HG03521 (cell line): ENCODE results near the gene CST7.

Source experiments
- ATAC-seq: cut with Tn5 transposase; IDR thresholded peaks from one replicate; pipeline ENCODE4 v1.9.1; 2021; ENCODE audit warnings: mild to moderate bottlenecking, moderate library complexity; ENCODE audit not compliant: unreplicated experiment

The CST7 gene

DNA sequence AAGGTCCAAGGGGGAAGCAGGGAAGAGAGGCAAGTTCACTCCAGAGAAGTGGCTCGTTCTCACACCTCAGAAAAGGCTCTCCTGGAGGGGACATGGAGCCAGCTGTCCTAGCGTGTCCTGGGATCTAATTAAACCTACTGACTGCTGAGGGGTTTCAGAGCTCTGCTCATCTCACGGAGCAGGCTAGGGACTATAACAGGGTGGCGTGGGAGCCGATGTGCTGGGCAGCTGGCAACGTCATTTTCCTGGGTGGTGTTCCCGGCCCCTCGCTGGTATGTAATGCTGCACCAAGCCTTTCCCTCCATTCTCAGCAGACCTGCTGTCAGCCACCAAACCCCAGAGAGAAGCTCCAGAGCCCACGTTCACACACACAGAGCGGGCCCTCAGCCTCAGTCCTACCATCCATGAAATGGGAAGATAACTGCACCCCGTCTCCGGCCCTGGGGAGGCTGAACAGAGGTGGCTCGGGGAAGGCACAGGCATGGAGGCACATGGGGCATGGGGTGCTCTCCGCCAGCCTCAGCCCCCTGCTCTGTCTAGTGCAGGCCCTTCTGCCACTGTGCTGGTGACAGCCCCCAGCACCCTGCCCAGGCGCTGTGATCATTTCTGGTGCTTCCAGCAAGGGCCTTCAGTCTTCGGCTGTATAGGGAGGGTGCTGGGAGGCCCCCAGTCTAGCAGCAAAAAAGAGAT is 1.9 kb downstream of the CST7 start:
- ATAC-seq: no peak

DNA sequence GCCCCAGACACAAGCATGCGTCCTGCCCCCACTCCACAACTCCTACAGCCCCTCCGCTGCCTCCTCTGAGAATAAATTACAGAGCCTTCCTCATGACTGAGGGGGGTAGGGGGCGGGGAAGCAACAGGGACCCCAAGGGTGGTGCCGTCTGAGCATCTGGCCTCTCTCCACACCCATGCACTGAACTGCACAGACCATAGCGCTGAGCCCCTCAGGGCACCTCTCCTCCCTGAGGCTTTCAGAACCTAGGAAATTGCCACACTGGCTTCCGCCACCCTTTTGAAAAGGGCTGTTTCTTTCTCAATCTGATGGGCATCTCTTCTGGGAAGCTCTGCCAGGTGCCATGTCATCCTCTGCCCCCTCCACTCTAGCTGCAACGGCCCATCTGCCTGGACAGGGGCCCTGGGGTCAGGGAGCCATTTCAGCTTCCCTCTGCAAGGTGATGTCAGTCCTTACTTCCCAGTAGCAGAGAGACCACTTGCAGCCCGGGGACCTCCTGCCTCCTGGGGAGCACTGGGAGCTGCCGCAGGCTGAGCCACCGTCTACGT is 2.5 kb downstream of the CST7 start:
- ATAC-seq: no peak

DNA sequence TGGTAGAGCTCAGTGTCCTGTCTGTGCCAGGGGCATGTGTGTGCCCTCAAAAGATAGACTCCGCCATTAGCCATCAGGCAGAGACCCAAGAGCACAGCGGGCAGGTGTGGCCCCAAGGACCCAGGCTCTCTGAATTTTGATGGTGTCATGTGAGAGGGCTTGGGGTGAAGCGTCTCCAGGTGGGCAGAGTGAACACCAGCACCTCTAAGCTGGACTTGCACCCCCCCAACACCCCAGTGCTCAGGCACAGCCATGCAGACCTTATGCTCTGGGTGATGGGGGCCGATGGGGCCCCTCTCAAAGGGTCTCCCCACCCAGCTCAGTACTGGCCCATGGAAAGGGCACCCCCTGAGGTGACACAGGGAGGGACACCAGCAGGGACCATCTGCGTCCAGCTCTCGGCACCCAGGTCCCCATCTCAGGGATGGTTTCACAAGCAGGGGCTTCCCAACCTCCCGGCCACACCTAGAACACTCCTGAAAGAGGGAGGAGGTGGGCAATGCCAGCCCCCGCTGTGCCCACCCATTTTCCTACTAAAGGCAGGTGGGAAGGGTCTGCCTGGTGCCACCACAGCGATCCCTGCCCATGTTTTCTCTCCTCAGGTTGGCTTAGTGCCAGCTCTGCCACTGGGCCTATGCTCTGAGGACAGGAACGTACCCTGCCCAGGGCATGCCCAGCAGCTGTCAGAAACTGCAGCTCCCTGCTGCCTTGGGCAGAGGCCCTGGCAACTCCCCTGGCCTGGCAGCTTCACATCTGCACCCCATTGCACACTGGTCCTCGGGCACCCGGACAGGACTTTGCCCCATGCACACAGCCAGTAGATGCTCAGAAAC is 3.5 kb downstream of the CST7 start:
- no peak for ATAC-seq

DNA sequence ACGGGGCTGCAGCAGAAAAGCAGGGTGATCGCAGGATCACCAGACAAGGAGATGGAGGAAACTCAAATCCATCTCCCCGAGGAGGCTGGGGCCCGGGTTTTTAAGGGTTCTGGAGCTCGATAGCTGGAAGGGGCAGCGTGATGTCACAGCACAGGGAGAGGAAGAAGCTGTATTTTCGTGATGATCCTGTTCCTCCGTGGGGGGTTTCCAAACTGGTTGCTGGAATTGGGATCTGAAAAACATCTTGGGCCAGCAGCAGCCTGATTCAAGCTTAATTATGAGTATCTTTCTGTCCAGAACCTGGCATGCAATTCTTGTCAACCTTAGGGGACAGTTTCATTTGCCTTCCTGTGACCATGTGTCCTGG is 4.1 kb downstream of the CST7 start:
- no peak for ATAC-seq

DNA sequence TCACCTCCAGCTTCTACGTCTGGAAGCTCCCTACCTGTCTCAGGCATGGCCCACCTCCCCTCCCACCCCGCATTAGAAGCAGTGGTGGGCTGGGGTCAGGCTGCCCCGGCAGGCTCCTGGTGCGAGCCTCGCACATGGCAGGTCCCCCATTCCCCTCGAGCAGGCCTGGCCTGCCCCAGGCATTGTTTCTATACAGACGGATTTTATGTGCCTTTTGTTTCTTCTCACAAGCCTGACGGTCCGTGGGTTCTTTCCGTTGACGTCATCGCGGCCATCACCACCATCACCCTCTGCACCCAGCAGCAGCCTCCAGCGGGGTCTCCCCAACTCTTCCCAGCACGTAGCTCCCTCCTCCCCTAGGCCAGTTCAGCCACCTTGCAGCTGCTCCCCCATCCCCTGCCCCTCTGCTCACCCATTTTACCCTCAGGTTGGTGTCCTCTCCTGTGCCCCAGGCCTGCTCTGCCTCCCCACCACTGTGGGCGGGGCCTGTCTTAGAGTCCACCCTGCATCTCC is 4.6 kb downstream of the CST7 start:
- ATAC-seq: no peak

DNA sequence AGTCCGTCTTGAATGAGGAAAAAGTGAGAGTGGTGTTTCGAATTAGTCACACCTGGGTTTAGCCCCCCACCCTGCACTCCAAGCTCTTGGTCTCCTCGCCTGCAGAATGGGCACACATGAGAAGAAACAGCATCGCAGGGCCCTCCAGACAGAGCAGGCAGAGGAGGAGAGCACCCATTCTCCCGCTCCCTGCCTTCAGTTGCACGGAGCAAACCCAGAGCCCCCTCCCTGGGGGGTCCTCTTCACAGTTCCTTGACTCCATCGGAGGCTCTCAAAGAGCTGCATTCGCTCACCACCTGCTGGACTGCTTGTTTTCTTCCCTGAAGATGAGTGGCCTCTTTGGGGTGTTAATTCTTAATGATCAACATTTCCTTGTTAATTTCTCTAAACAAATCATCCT is 5.1 kb downstream of the CST7 start:
- no peak for ATAC-seq

DNA sequence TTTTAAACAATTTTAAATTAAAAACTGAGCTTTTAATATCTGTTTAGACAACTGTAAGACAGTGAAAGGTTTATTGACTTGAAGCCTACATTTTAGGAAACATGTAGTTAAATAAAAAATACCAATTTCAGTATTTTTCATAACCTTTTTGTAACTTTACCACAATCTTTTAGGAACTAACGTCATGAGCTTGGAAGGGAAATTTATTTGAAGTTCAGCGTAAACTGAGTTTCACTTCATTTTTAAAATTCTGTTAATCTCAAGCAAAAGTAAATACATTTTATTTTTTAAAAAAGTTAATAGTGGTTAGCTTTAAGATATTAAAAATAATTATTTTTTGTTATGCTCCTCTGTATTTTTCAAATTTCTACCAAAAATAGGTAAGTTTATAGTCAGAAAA is 5.5 kb downstream of the CST7 start:
- ATAC-seq: no peak

DNA sequence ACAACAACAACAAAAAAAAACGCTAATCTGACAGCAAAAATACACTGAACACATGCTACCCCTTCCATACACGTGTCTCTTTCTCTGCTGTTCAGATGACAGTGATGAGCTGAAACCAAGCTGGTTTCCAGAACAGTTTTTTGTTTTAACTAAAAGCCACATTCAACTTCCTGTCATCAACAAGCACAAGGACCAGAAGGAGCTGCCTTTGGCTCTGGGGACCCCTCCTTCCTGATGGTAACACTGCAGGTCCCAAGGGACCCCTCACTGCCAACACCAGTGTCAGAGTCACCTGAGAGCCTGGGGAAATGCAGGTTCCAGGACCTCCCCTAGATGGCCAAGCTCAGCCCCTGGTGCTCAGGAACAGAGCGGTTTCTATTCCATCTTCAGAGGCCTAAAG is 6.0 kb downstream of the CST7 start:
- ATAC-seq: peak; percentile 75

DNA sequence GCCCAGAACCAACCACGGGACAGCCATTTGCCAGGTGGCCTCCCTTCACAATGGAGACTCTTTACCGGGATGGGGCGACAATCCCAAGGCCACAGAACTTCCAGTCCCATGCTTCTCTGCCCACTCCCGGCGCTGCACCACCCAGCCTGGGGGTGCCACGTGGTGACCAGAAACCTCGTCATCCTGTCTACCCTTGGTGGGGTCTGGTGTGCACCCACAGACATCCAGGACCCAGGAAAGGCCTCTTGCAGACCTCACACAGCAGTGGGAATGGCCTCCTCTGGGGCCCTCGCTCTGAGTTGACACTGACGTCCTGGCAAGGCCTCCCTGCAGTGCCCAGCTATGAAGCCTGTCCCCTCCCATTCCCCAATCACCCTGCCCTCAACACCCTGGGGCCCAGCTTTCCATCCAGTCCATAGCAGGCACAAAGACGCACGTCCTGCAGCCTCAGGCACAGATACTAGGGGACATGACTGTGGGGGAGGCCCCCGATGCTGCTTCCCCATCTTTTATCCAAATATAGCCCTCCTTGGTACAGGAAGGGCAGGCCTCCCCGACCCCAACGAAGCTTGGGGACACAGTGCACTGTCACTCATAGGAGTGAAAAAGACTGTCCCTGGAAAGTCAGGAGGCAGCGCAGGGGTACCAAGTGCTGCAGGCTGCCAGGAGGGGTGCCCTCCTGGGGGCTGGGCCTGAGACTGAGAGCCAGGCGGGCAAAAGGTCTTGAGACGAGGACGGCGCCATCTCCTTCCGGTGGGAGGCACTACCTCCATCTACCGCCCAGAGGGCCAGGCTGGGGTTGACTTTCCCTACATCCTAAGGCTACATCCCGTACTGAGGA is 7.2 kb downstream of the CST7 start:
- ATAC-seq: no peak

DNA sequence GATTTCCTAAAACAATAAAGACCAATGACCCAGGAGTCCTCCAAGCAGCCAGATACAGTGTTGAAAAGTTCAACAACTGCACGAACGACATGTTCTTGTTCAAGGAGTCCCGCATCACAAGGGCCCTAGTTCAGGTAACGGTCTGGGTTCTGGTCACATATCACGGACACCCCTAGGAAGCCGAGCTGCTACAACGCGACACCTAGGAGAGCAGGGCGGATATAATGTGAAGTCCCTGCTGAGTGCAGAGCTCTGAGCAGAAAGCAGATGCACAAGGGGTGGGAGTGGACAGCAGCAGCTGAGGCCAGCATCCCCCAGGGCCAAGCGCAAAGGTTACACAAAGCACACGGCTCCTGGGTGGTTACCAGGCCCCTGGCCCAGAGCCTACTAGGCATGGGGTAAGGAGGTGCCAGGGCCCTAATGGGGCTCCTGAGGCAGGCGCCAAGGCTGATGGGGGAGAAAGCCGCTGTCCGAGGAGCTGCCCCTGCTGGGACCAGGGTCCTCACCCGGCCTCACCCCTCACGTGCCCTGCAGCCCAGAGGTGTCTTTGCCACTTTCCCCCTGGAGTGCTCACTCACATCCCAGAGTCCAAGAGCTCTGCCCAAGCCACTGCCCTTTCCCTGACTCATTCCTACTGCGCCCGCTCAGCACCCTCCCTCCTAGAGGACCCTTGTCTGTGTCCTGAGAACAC is 8.4 kb downstream of the CST7 start:
- ATAC-seq: no peak

DNA sequence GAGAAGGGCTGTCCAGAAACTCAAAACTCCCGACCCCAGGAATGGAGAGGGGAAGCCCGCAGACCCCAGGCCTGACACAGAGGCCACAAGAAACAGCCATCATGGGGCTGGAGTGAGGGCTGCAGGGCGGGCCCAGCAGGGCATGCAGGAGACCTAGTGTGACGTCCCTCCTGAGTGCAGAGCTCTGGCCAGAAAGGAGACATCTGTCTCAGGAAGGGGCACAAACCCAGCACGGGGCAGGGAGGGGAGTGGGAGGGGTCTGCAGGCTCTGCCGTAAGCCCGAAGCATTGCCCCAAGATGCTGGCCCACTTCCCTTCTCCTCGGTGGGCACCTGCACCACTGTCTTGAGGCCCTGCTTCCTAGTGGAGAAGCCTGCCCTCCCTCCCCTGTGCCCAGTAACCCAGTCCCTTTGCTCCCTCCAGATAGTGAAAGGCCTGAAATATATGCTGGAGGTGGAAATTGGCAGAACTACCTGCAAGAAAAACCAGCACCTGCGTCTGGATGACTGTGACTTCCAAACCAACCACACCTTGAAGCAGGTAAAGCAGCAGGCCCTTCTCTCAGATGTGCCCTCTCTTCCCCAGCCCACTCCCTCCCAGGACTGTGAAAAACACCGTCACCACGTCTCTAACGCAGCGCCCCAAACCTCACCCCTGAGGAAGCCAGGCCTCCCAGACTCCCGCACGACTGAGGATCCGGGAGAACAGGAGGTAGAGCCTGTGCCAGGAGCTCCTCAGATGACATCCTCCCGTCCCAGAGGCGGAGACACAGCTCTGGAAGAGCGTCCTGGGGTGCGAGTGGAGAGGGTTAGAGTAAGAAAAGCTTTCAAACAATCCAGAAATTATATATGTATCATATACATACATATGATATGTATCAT is 9.7 kb downstream of the CST7 start:
- no peak for ATAC-seq

DNA sequence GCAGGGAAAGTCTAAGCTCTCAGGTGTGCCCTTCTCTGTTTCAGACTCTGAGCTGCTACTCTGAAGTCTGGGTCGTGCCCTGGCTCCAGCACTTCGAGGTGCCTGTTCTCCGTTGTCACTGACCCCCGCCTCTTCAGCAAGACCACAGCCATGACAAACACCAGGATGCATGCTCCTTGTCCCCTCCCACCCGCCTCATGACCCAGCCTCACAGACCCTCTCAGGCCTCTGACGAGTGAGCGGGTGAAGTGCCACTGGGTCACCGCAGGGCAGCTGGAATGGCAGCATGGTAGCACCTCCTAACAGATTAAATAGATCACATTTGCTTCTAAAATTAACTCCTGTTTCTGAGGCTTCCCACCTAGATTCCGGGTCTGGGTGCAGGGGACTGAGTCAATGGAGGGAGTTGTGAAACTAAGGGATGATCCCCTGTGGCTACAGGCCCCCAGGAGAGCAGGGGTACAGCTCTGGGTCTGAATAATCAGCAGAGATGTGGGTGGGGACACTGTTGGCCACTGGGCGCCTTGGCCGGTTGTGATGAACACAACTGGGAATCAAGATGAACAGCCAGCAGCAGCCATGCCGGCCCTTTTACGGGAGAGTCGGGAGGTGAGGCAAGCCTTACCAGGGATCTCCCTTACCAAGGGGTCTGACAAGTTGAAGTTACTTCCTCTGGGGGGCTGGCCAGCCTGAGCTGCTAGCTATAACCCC is 10.7 kb downstream of the CST7 start:
- ATAC-seq: no peak

DNA sequence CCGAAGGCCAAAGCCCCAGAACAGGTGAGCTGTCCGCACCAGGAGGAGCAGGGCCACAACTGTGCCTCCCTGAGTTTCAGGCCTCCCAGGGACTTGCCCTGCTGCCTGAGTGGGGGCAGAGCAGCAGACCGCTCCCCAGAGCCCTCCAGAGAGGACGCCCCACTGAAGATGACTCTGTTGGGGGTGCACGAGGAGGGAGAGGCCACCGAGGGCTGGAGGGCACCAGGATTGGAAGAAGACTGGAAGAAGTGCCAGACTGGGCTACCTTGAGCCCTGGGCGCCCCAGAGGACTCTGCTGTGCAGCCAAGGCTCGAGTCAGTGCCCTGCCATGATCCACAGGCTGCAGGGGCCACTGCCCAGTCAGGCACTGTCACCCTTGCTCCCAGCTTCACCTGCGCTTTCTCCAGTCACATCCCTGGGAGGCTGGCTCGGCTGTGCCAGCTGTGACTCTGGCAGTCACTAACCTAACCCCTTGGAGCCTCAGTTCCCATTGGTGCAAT is 11.3 kb downstream of the CST7 start:
- no peak for ATAC-seq

DNA sequence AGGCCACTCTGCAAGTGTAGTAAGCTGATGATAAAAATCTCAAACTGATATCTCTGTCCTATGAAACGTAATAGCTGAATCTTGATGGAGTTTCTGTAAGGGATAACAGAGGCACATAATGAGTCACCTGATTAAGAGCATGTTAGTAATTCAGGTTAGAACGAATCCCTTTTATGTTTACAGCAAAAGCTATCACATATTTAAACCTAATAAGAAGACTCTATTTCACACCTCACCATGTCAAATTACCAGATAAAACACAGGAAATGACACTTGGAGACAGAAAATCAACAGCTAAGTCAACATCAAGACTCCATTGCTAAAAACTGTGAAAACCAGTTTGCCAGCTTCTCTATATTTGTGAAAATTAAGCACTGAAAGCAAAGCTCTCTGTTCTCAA is 11.8 kb downstream of the CST7 start:
- ATAC-seq: no peak

DNA sequence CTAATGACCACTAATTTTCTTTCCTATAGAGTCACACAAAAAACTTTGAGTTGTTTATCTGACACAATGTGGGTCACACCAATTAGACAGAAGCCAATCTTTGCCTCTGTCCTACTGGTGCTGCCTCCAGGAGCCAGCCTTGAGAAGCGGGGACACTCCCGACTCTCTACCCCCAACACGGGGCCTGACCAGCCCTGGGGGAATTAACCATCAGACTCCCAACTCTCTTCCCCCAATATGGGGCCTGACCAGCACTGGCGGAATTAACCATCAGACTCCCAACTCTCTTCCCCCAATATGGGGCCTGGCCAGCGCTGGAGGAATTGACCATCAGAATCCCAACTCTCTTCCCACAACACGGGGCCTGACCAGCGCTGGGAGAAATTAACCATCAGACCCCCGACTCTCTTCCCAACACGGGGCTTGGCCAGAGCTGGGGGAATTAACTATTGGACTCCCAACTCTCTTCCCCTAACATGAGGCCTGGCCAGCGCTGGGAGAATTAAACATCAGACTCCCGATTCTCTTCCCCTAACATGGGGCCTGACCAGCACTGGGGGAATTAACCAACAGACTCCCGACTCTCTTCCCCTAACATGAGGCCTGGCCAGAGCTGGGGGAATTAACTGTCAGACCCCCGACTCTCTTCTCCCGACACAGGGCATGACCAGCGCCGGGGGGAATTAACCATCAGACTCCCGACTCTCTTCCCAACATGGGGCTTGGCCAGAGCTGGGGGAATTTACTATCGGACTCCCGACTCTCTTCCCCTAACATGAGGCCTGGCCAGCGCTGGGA is 12.5 kb downstream of the CST7 start:
- ATAC-seq: no peak

DNA sequence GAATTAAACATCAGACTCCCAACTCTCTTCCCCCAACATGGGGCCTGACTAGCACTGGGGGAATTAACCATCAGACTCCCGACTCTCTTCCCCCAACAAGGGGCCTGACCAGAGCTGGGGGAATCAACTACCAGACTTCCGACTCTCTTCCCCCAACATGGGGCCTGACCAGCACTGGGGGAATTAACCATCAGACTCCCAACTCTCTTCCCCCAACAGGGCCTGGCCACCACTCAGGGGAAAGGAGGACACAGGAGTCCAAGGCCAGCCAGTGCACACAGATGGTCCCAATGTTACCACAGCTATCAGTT is 13.1 kb downstream of the CST7 start:
- no peak for ATAC-seq

DNA sequence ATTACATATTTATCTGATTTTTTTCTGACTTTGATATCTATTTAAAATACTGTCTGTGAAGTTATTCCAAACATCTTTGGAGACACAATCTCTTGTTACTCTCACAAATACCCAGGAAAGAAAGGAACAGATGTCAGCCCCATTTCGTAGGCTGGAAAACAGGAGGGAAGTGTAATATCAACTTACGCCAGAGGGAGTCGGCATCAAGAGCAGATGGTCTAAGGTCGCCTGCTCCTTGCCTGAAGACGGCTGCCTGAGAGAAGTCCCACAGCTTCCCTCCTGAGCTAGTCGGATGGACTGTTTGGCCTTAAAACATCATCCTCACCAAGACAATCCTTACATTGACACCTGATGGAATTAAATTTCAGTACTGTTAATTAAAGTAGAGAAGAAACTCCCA is 13.4 kb downstream of the CST7 start:
- no peak for ATAC-seq
